A549 (cell line): ENCODE results near the gene SLC35F3. TPM values are rescaled to one million over a fixed set of nuclear protein-coding genes. Genes with fewer than 3 reads are reported as not detected.

Experiments
- ATAC-seq, 2 experiments: fragments of 200-7000 bp in 1 of 2; fragments of >200 bp in 1 of 2; cut with Nextera tagmentation in 1 of 2; cut with Tn5 transposase in 1 of 2; 3 replicates each; pipeline versions ENCODE4 v1.8.0 to v1.9.1; 2018 to 2020; ENCODE audit warnings: mild to moderate bottlenecking in 1 of 2, moderate library complexity in 1 of 2
- CTCF ChIA-PET: fragments of 300-600 bp; sonication (Branson Sonifier 250); formaldehyde crosslinking; extraction: SDS; loops from one replicate; lab custom pipeline; 2021; ENCODE audit warnings: antibody characterized with exemption, inconsistent platforms; lab: Yijun Ruan, JAX
- POLR2A ChIA-PET: fragments of 350-600 bp; formaldehyde crosslinking; extraction: SDS; loops from one replicate; lab custom pipeline; 2021; ENCODE audit warnings: antibody characterized with exemption, inconsistent platforms; lab: Yijun Ruan, JAX
- DNase-seq, 2 experiments: peaks; one replicate each; pipeline versions ENCODE4 v3.0.0 to v3.0.0-alpha.2; 2011 to 2016; ENCODE audit warnings: low read depth in 1 of 2, low spot score in 1 of 2
- FAIRE-seq: peaks from 2 replicates; lab custom pipeline; 2011; peaks lifted over from hg19 to GRCh38; lab: Jason Lieb, UNC
- H3K27ac ChIP-seq, 2 experiments: fragments of >200 bp; sonication (Bioruptor Twin); formaldehyde crosslinking; 3 replicates each; pipeline ENCODE4 v1.5.1; 2016 to 2017
- H3K4me1 ChIP-seq: fragments of >200 bp; sonication (Bioruptor Twin); formaldehyde crosslinking; 3 replicates; pipeline ENCODE4 v1.6.1; 2016
- H3K4me2 ChIP-seq: fragments of >200 bp; sonication (Bioruptor Twin); formaldehyde crosslinking; 3 replicates; pipeline ENCODE4 v1.6.1; 2016
- H3K4me3 ChIP-seq: fragments of >200 bp; sonication (Bioruptor Twin); formaldehyde crosslinking; 3 replicates; pipeline ENCODE4 v1.5.1; 2016
- H3K9me3 ChIP-seq: fragments of >200 bp; sonication (Bioruptor Twin); formaldehyde crosslinking; 3 replicates; pipeline ENCODE4 v1.6.1; 2016
- CEBPB ChIP-seq, 2 experiments: fragments of >200 bp in 1 of 2; sonication (Bioruptor Twin) in 1 of 2; formaldehyde crosslinking in 1 of 2; IDR thresholded peaks; 2 replicates each; pipeline ENCODE4 v1.6.1; 2012 to 2016
- CHD4 ChIP-seq: fragments of 200-600 bp; sonication (generic); IDR thresholded peaks from 2 replicates; pipeline ENCODE4 v1.6.1; 2016; ENCODE audit warnings: antibody characterized with exemption, mild to moderate bottlenecking, borderline replicate concordance
- EHMT2 ChIP-seq: fragments of 200-600 bp; sonication (generic); IDR thresholded peaks from 2 replicates; pipeline ENCODE4 v1.6.1; 2016; ENCODE audit warnings: antibody characterized with exemption, low read depth, mild to moderate bottlenecking, moderate library complexity
- ESRRA ChIP-seq: fragments of 150-350 bp; IDR thresholded peaks from 2 replicates; pipeline ENCODE4 v1.6.1; 2014; ENCODE audit warnings: mild to moderate bottlenecking, low read length, borderline replicate concordance
- FOXS1 ChIP-seq: fragments of 250-450 bp; sonication (Bioruptor Pico); IDR thresholded peaks from 2 replicates; pipeline ENCODE4 v1.5.0; 2020; ENCODE audit warnings: mild to moderate bottlenecking, moderate library complexity
- GATA3 ChIP-seq: IDR thresholded peaks from 2 replicates; pipeline ENCODE4 v1.6.1; 2012; ENCODE audit warnings: borderline replicate concordance
- HES2 ChIP-seq: fragments of >200 bp; sonication (Bioruptor Twin); formaldehyde crosslinking; IDR thresholded peaks from 2 replicates; pipeline ENCODE4 v1.6.1; 2016
- HOXB5 ChIP-seq: fragments of 250-450 bp; sonication (Bioruptor Pico); IDR thresholded peaks from 2 replicates; pipeline ENCODE4 v1.5.0; 2020; ENCODE audit warnings: mild to moderate bottlenecking, moderate library complexity
- KDM5A ChIP-seq: fragments of 200-600 bp; sonication (generic); IDR thresholded peaks from 2 replicates; pipeline ENCODE4 v1.6.1; 2016; ENCODE audit warnings: antibody characterized with exemption, mild to moderate bottlenecking
- MAZ ChIP-seq: fragments of 150-350 bp; IDR thresholded peaks from 2 replicates; pipeline ENCODE4 v1.6.1; 2014; ENCODE audit warnings: antibody characterized with exemption, low read depth, low read length, borderline replicate concordance
- MYC ChIP-seq: IDR thresholded peaks from 2 replicates; pipeline ENCODE4 v1.6.1; 2012; ENCODE audit warnings: mild to moderate bottlenecking, inconsistent platforms, low read length, improper control_type of control experiment, borderline replicate concordance
- NPAS2 ChIP-seq: fragments of 250-450 bp; sonication (Bioruptor Pico); IDR thresholded peaks from 2 replicates; pipeline ENCODE4 v1.8.0; 2022; ENCODE audit warnings: mild to moderate bottlenecking, moderate library complexity, borderline replicate concordance
- NR3C1 ChIP-seq: fragments of >200 bp; sonication (Bioruptor Twin); formaldehyde crosslinking; IDR thresholded peaks from 3 replicates; pipeline ENCODE4 v1.6.1; 2017
- PHF8 ChIP-seq: fragments of 200-600 bp; sonication (generic); IDR thresholded peaks from 2 replicates; pipeline ENCODE4 v1.6.1; 2016; ENCODE audit warnings: low read depth, mild to moderate bottlenecking, antibody characterized with exemption, moderate library complexity, borderline replicate concordance
- POLR2A ChIP-seq: IDR thresholded peaks from 2 replicates; pipeline ENCODE4 v1.6.1; 2012; ENCODE audit warnings: mild to moderate bottlenecking, low read length
- RAD21 ChIP-seq, 2 experiments: fragments of >200 bp in 1 of 2; sonication (Bioruptor Twin) in 1 of 2; formaldehyde crosslinking in 1 of 2; IDR thresholded peaks in 1 of 2; conservative IDR thresholded peaks in 1 of 2; 2 replicates in 1 of 2; 3 replicates in 1 of 2; pipeline ENCODE4 v1.6.1; 2012 to 2018; ENCODE audit warnings: inconsistent platforms in 1 of 2
- RNF2 ChIP-seq: fragments of 200-600 bp; sonication (generic); IDR thresholded peaks from 2 replicates; pipeline ENCODE4 v1.6.1; 2016; ENCODE audit warnings: low read depth, mild to moderate bottlenecking, antibody characterized with exemption, moderate library complexity, borderline replicate concordance
- SREBF2 ChIP-seq: fragments of 450-650 bp; IDR thresholded peaks from 2 replicates; pipeline ENCODE4 v1.6.1; 2014; ENCODE audit warnings: mild to moderate bottlenecking, moderate library complexity
- ZNF302 ChIP-seq: fragments of 250-450 bp; sonication (Bioruptor Pico); IDR thresholded peaks from 2 replicates; pipeline ENCODE4 v1.9.0; 2021; ENCODE audit warnings: inconsistent platforms, mild to moderate bottlenecking, moderate library complexity
- WGBS: methylation state at CpG from one replicate; pipeline ENCODE4 v1.1.6; 2017; ENCODE audit errors: missing lambda C conversion rate; 5-methylcytosine and 5-hydroxymethylcytosine counted together
- polyA plus RNA-seq, 4 experiments: library from polyadenylated mRNA; depleted of rRNA in 3 of 4; stranded (reverse); fragments of >200 nt; fragmentation: RNase III in 1 of 4; extraction: RNeasy Plus Mini Kit Qiagen cat#74134 plus additional on column Dnase treatment in 1 of 4; gene quantifications; 2 replicates in 3 of 4; 3 replicates in 1 of 4; pipeline ENCODE4 v1.2.3, GENCODE V29; 2011 to 2017
- TF ChIP-seq, protein P1 (sequence below): fragments of 450-650 bp; IDR thresholded peaks from 2 replicates; pipeline ENCODE4 v1.6.1; 2014; ENCODE audit warnings: antibody characterized with exemption
- TF ChIP-seq, protein P2 (sequence below): fragments of 250-450 bp; sonication (Bioruptor Pico); IDR thresholded peaks from 2 replicates; pipeline ENCODE4 v1.5.0; 2021; ENCODE audit warnings: mild to moderate bottlenecking, moderate library complexity, borderline replicate concordance
- TF ChIP-seq, protein P3 (sequence below): fragments of >200 bp; sonication (Bioruptor Twin); formaldehyde crosslinking; IDR thresholded peaks from 3 replicates; pipeline ENCODE4 v1.6.1; 2016
- TF ChIP-seq, protein P4 (sequence below): IDR thresholded peaks from 2 replicates; pipeline ENCODE4 v1.6.1; 2012
- TF ChIP-seq, protein P5 (sequence below): fragments of 200-600 bp; sonication (generic); IDR thresholded peaks from 2 replicates; pipeline ENCODE4 v1.6.1; 2016; ENCODE audit warnings: antibody characterized with exemption, mild to moderate bottlenecking, moderate library complexity

Gene SLC35F3
- polyA plus RNA-seq, 2 of the 4 experiments (the other 2 are of a cell fraction) = 5.5 to 7.8 TPM

GRCh38 chr1:234258071-234258470 lies 353.6 kb downstream of the SLC35F3 start:
- no peak overlapping the region for H3K27ac ChIP-seq
- DNase-seq = no peak
- TF ChIP-seq, protein P1, sequence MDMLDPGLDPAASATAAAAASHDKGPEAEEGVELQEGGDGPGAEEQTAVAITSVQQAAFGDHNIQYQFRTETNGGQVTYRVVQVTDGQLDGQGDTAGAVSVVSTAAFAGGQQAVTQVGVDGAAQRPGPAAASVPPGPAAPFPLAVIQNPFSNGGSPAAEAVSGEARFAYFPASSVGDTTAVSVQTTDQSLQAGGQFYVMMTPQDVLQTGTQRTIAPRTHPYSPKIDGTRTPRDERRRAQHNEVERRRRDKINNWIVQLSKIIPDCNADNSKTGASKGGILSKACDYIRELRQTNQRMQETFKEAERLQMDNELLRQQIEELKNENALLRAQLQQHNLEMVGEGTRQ = no peak
- TF ChIP-seq ESRRA (no peak), SREBF2 (no peak), EHMT2 (no peak), HES2 (no peak), POLR2A (no peak)
- TF ChIP-seq, protein P2, sequence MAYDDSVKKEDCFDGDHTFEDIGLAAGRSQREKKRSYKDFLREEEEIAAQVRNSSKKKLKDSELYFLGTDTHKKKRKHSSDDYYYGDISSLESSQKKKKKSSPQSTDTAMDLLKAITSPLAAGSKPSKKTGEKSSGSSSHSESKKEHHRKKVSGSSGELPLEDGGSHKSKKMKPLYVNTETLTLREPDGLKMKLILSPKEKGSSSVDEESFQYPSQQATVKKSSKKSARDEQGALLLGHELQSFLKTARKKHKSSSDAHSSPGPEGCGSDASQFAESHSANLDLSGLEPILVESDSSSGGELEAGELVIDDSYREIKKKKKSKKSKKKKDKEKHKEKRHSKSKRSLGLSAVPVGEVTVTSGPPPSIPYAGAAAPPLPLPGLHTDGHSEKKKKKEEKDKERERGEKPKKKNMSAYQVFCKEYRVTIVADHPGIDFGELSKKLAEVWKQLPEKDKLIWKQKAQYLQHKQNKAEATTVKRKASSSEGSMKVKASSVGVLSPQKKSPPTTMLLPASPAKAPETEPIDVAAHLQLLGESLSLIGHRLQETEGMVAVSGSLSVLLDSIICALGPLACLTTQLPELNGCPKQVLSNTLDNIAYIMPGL (CRISPR knock-in tag) = no peak
- TF ChIP-seq, all 56 proteins: peak for 0
- no peak for FAIRE-seq
- ATAC-seq = no peak
- WGBS = 64% methylated on average over 3 of the region's 3 CpGs
- POLR2A ChIA-PET = no interaction called here
- Histone ChIP-seq H3K4me2 (no peak overlapping the region), H3K9me3 (peaks cover 6% of the 10 kb centered on the region; the same call in 1 of the 3 replicates), H3K4me3 (no peak overlapping the region), H3K4me1 (peaks cover 15% of the 10 kb centered on the region; the same call in 2 of the 3 replicates)
- CTCF ChIA-PET = interaction anchor here (2.1 kb wide), 1 partner anchor 52 kb away, joined by 7 read pairs; no protein-coding TSS in a partner anchor

DNA sequence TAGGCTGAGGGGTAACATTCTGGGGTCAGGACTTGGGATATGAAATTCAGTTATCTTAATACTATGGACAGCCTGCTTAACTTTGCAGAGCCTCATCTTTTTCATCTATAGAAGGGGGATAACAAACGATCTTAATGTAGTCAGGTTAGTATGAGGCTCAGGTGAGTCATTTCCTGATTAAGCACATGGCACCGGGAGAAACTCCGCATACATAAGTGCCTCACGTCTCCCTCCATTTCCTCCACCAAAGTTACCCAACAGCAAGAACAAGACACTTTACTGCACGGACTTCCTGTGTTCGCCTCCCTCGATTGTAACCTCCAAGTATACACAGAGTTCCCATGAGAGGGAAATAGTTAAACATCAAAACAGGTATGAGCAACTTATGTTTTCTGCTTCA lies 356.1 kb downstream of the SLC35F3 start:
- Histone ChIP-seq H3K9me3 (peaks cover 6% of the 10 kb centered on the region; the same call in 1 of the 3 replicates), H3K4me3 (no peak overlapping the region), H3K4me1 (peaks cover 15% of the 10 kb centered on the region; the same call in 2 of the 3 replicates), H3K27ac (no peak overlapping the region), H3K4me2 (no peak overlapping the region)
- POLR2A ChIA-PET = no interaction called here
- ATAC-seq = no peak
- CTCF ChIA-PET = interaction anchor here (1.0 kb wide), 1 partner anchor 24 kb away, joined by 4 read pairs; no protein-coding TSS in a partner anchor
- TF ChIP-seq PHF8 (no peak), CEBPB (IDR thresholded peaks at IDR 0.05) (no peak), GATA3 (no peak), EHMT2 (no peak), MYC (no peak), NPAS2 (CRISPR knock-in tag) (no peak), RNF2 (no peak), ZNF302 (CRISPR knock-in tag) (no peak), RAD21 (conservative IDR thresholded peaks at IDR 0.05 in 1 of 2, IDR thresholded peaks at IDR 0.05 in 1 of 2) (no peak), ESRRA (no peak), HES2 (no peak), FOXS1 (CRISPR knock-in tag) (no peak), KDM5A (no peak), MAZ (no peak), NR3C1 (no peak), CHD4 (no peak), HOXB5 (no peak)
- TF ChIP-seq, protein P3, sequence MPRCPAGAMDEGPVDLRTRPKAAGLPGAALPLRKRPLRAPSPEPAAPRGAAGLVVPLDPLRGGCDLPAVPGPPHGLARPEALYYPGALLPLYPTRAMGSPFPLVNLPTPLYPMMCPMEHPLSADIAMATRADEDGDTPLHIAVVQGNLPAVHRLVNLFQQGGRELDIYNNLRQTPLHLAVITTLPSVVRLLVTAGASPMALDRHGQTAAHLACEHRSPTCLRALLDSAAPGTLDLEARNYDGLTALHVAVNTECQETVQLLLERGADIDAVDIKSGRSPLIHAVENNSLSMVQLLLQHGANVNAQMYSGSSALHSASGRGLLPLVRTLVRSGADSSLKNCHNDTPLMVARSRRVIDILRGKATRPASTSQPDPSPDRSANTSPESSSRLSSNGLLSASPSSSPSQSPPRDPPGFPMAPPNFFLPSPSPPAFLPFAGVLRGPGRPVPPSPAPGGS = no peak
- TF ChIP-seq, protein P4, sequence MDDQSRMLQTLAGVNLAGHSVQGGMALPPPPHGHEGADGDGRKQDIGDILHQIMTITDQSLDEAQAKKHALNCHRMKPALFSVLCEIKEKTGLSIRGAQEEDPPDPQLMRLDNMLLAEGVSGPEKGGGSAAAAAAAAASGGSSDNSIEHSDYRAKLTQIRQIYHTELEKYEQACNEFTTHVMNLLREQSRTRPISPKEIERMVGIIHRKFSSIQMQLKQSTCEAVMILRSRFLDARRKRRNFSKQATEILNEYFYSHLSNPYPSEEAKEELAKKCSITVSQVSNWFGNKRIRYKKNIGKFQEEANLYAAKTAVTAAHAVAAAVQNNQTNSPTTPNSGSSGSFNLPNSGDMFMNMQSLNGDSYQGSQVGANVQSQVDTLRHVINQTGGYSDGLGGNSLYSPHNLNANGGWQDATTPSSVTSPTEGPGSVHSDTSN = no peak
- TF ChIP-seq, protein P5, sequence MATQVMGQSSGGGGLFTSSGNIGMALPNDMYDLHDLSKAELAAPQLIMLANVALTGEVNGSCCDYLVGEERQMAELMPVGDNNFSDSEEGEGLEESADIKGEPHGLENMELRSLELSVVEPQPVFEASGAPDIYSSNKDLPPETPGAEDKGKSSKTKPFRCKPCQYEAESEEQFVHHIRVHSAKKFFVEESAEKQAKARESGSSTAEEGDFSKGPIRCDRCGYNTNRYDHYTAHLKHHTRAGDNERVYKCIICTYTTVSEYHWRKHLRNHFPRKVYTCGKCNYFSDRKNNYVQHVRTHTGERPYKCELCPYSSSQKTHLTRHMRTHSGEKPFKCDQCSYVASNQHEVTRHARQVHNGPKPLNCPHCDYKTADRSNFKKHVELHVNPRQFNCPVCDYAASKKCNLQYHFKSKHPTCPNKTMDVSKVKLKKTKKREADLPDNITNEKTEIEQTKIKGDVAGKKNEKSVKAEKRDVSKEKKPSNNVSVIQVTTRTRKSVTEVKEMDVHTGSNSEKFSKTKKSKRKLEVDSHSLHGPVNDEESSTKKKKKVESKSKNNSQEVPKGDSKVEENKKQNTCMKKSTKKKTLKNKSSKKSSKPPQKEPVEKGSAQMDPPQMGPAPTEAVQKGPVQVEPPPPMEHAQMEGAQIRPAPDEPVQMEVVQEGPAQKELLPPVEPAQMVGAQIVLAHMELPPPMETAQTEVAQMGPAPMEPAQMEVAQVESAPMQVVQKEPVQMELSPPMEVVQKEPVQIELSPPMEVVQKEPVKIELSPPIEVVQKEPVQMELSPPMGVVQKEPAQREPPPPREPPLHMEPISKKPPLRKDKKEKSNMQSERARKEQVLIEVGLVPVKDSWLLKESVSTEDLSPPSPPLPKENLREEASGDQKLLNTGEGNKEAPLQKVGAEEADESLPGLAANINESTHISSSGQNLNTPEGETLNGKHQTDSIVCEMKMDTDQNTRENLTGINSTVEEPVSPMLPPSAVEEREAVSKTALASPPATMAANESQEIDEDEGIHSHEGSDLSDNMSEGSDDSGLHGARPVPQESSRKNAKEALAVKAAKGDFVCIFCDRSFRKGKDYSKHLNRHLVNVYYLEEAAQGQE = no peak
- DNase-seq = no peak
- 60% methylated on average over 7 of the region's 7 CpGs for WGBS
- no peak for FAIRE-seq
